Lower leg skin (tissue), 4 donors: ENCODE data around the gene KDM4B. TPM values are rescaled to one million over a fixed set of nuclear protein-coding genes. Genes with fewer than 3 reads are reported as not detected.
"Not testable (repeated sequence)": the region's sequence is repeated elsewhere in the genome, so short reads cannot be mapped to it uniquely, and the experiment has no call there.

ENCODE experiments used
- DNase-seq, 2 donors: peaks; one replicate each; pipeline ENCODE4 v3.0.0-alpha.2; 2019; ENCODE audit warnings: low spot score in 2 of 2
- H3K4me3 ChIP-seq: fragments of 200-600 bp; sonication (generic); 2 replicates; pipeline ENCODE4 v1.5.1; 2017; ENCODE audit warnings: mild to moderate bottlenecking, low read depth; ENCODE audit not compliant: poor library complexity, severe bottlenecking
- POLR2A ChIP-seq, 2 donors: fragments of 450-650 bp; IDR thresholded peaks; one replicate each; pipeline ENCODE4 v1.6.1; 2016 to 2017; ENCODE audit warnings: antibody characterized with exemption in 2 of 2, mild to moderate bottlenecking in 1 of 2, moderate library complexity in 1 of 2
- WGBS, 2 donors: methylation state at CpG; one replicate each; pipeline ENCODE4 v1.1.5; 2018; 5-methylcytosine and 5-hydroxymethylcytosine counted together
- intact Hi-C: fragments of 100-400 bp; cut with DNase I; formaldehyde crosslinking; loops from one replicate; pipeline ENCODE4 v1.15.0; 2023; ENCODE audit warnings: low total_unique reads
- total RNA-seq, 4 donors: library from RNA; depleted of rRNA; stranded (reverse); fragments of >200 nt; gene quantifications; one replicate each; pipeline ENCODE4 v1.1.0, GENCODE V29; 2016
- TF ChIP-seq, protein P1 (sequence below), 3 donors: fragments of 450-650 bp; IDR thresholded peaks; one replicate each; pipeline ENCODE4 v1.5.1; 2016; ENCODE audit warnings: antibody characterized with exemption in 3 of 3, mild to moderate bottlenecking in 3 of 3, moderate library complexity in 2 of 3

KDM4B gene
- total RNA-seq, 4 donors from 2014 or later = 40.1 to 71.4 (median 51.3) TPM

DNA sequence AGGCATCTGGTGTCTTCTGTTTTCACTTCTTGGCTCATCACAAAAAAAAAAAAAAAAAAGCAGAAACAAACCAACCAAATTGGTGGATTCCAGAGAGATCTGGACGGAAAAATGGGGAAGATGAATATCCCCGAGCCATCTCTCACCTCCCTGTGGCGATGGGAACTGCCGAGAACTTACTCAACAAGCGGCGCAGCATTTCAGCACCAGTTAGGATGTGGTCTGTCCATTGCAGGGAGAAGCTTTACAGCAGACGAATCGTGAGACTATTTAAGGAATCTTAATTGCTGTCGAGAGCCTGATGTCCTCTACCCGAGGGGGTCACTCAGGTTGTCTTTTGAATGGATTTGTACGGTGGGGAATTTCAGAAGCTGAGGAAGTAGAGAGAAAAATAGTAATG lies 17.3 kb upstream of the KDM4B start:
- intact Hi-C loops = no loop called here
- no peak overlapping the region for H3K4me3 ChIP-seq
- no peak for DNase-seq
- TF ChIP-seq, protein P1, sequence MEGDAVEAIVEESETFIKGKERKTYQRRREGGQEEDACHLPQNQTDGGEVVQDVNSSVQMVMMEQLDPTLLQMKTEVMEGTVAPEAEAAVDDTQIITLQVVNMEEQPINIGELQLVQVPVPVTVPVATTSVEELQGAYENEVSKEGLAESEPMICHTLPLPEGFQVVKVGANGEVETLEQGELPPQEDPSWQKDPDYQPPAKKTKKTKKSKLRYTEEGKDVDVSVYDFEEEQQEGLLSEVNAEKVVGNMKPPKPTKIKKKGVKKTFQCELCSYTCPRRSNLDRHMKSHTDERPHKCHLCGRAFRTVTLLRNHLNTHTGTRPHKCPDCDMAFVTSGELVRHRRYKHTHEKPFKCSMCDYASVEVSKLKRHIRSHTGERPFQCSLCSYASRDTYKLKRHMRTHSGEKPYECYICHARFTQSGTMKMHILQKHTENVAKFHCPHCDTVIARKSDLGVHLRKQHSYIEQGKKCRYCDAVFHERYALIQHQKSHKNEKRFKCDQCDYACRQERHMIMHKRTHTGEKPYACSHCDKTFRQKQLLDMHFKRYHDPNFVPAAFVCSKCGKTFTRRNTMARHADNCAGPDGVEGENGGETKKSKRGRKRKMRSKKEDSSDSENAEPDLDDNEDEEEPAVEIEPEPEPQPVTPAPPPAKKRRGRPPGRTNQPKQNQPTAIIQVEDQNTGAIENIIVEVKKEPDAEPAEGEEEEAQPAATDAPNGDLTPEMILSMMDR (IDR thresholded peaks at IDR 0.05) = no peak
- no peak for TF ChIP-seq POLR2A (IDR thresholded peaks at IDR 0.05)
- 84 to 85% methylated on average over 11 of the region's 11 CpGs for WGBS, 2 donors

DNA sequence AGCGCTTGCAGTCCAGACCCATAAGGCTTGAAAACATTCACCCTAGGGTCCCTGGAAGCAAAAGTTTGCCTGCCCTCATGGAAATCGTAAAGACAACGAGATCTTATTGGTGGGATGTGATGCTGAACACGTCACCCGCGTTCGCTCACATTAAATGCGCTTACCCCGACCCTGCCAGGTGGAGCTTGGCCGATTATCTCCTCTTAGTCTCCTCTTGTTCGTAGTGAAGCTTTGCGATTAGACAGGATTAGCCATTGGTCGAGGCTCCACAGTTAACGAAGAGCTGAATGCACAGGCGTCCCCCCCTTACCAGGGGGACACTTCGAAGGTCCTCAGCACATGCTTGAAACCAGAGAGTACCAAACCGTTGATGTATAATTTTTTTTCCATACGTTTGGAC lies 16.0 kb upstream of the KDM4B start:
- H3K4me3 ChIP-seq = no peak overlapping the region
- no peak for DNase-seq
- TF ChIP-seq, protein P1 (IDR thresholded peaks at IDR 0.05) = no peak
- TF ChIP-seq POLR2A (IDR thresholded peaks at IDR 0.05) = no peak
- intact Hi-C loops = no loop called here
- 94 to 95% methylated on average over 18 of the region's 18 CpGs for WGBS, 2 donors

DNA sequence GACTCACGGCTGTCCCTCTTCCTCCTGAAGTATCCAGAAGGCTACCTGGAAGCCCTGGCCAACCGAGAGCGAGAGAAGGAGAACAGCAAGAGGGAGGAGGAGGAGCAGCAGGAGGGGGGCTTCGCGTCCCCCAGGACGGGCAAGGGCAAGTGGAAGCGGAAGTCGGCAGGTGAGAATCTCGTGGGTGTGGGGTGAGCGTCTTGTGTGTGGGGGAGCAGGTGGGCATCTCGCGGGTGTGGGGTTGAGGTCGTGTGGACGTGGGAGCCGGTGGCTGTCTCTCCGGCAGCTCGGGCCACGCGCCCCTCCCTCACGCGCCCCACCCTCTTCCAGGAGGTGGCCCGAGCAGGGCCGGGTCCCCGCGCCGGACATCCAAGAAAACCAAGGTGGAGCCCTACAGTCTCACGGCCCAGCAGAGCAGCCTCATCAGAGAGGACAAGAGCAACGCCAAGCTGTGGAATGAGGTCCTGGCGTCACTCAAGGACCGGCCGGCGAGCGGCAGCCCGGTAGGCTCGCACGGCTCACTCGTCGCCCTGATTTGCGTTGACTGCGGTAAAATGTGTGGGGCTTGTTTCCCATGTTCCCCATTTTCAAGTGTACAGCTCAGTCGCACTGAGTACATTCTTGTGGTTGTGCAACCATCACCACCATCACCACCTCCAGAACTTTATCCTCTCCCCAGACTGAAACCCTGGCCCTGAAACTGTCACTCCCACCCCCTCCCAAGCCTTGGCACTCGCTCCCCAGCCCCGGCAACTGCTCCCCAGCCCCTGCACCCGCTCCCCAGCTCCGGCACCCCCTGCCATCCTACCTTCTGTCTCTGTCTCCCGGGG lies 14.4 kb upstream of the KDM4B start:
- intact Hi-C loops, H3K4me3 ChIP-seq, DNase-seq: not testable (repeated sequence)
- WGBS, 2 donors = 93 to 94% methylated on average over 45 to 46 of the region's 46 CpGs

DNA sequence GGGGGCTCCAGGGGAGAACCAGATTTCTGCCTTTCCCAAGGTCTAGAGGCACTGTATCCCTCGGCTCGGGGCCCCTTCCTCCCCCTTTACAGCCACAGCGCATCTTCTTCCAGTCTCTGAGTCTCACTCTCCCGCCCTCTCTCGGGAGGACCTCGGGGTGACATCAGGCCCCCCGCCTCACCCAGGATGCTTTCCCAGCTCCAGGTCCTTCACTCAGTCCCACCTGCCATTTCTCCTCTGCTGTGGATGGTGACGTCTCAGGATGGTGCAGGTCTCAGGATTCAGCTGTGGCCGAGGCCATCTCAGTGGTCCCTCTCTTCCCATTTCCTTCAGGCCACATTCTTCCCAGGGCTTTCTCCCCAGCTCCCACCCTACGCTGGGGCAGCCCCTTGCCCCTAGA lies 13.6 kb upstream of the KDM4B start:
- intact Hi-C loops = no loop called here
- no peak for TF ChIP-seq POLR2A (IDR thresholded peaks at IDR 0.05)
- TF ChIP-seq, protein P1 (IDR thresholded peaks at IDR 0.05) = no peak
- no peak for DNase-seq
- no peak overlapping the region for H3K4me3 ChIP-seq
- 95% methylated on average over 10 of the region's 10 CpGs for WGBS, 2 donors

DNA sequence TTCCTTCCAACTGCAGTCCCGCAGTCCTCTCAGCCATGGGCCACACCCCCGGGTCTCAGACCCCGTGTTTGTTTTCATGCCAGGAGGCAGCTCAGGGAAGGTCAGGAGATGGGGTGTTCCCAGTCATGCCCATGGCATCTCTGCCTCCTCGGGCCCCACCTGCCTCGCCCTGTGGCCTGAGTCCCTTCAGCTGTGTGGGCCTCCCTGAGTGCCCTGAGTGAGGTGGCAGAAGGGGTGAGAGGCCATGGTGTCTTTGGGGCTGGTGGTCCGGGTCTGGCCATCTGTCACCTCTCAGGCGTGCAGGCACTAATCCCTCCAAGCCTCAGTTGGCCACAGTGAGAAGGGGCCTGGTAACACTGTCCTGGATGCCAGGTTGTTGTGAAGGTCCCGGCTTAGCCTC lies 10.9 kb upstream of the KDM4B start:
- intact Hi-C loops = no loop called here
- 93 to 95% methylated on average over 8 of the region's 8 CpGs for WGBS, 2 donors
- no peak for DNase-seq

DNA sequence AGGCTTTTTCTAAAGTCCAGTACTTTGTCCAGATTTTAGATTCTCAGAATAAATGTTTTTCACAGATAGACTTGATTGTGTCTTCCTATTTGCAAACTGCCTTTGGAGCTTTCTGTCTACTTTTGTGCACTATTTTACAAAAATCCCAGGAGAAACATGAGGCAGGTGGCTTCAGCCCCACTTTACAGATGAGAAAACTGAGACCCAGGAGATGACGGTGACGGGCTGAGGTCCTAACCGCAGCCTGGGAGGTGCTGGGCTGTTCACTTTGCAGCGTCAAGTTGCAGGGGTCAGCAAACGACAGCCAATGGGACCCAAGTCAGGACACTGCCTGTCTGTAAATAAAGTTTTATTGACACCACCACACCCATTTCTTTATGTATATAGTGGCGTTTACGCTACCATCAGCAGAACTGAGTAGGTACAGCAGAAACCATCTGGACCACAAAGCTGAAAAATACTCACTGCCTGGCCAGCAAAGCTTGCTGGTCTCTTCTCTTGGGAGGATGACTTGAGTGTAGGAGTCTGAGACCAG lies 6.8 kb upstream of the KDM4B start:
- H3K4me3 ChIP-seq = no peak overlapping the region
- DNase-seq = no peak
- intact Hi-C loops = no loop called here
- TF ChIP-seq POLR2A (IDR thresholded peaks at IDR 0.05) = no peak
- TF ChIP-seq, protein P1 (IDR thresholded peaks at IDR 0.05) = no peak
- 95 to 97% methylated on average over 7 of the region's 7 CpGs for WGBS, 2 donors

More for the DNA sequence above, 10.9 kb upstream of the KDM4B start:
- TF ChIP-seq, protein P1 (IDR thresholded peaks at IDR 0.05) = no peak
- no peak for TF ChIP-seq POLR2A (IDR thresholded peaks at IDR 0.05)
- no peak overlapping the region for H3K4me3 ChIP-seq
